Neural cell (in vitro differentiated cells): Measurements from ENCODE around the gene MGLL. TPM values are rescaled to one million over a fixed set of nuclear protein-coding genes. Genes with fewer than 3 reads are reported as not detected.

Source experiments
- H2AFZ ChIP-seq: fragments of 200-600, 300-800 bp; sonication (generic), shearing (Covaris generic); 2 replicates; pipeline ENCODE4 v1.6.0; 2014; ENCODE audit warnings: low read depth, mild to moderate bottlenecking, antibody characterized with exemption, low read length, moderate library complexity
- H3F3A ChIP-seq: fragments of 200-600 bp; shearing (Covaris generic); 2 replicates; pipeline ENCODE4 v1.6.1; 2016; ENCODE audit warnings: mild to moderate bottlenecking, moderate library complexity, mixed read lengths, antibody characterized with exemption, low read length; ENCODE audit not compliant: insufficient read depth, poor library complexity, severe bottlenecking
- H3K27ac ChIP-seq: fragments of 200-600, 300-800 bp; sonication (generic), shearing (Covaris generic); 2 replicates; pipeline ENCODE4 v1.5.1; 2014; ENCODE audit warnings: mild to moderate bottlenecking, low read length, moderate library complexity
- H3K27me3 ChIP-seq: fragments of 300-800, 200-600 bp; sonication (generic), shearing (Covaris generic); 2 replicates; pipeline ENCODE4 v1.6.0; 2014; ENCODE audit warnings: mild to moderate bottlenecking, low read depth, low read length, moderate library complexity; ENCODE audit not compliant: insufficient read depth
- H3K36me3 ChIP-seq: fragments of 300-800, 200-600 bp; sonication (generic), shearing (Covaris generic); 2 replicates; pipeline ENCODE4 v1.5.1; 2014; ENCODE audit warnings: mild to moderate bottlenecking, antibody characterized with exemption, low read length, moderate library complexity; ENCODE audit not compliant: insufficient read depth
- H3K4me2 ChIP-seq: fragments of 300-800, 200-600 bp; sonication (generic), shearing (Covaris generic); 2 replicates; pipeline ENCODE4 v1.6.0; 2014; ENCODE audit warnings: mild to moderate bottlenecking, low read length
- H3K4me3 ChIP-seq: fragments of 300-800, 200-600 bp; sonication (generic), shearing (Covaris generic); 2 replicates; pipeline ENCODE4 v1.5.1; 2014; ENCODE audit warnings: mild to moderate bottlenecking, low read length, moderate library complexity
- H3K79me2 ChIP-seq: fragments of 200-600 bp; shearing (Covaris generic); replicated peaks from 2 replicates; pipeline ENCODE4 v1.6.0; 2014; ENCODE audit warnings: mild to moderate bottlenecking, low read length, moderate library complexity; ENCODE audit not compliant: insufficient read depth
- H3K9ac ChIP-seq: fragments of 300-800, 200-600 bp; sonication (generic), shearing (Covaris generic); 2 replicates; pipeline ENCODE4 v1.6.1; 2016; ENCODE audit warnings: mild to moderate bottlenecking, low read length, mixed read lengths
- H3K9me2 ChIP-seq: fragments of 200-600 bp; shearing (Covaris generic); 2 replicates; pipeline ENCODE4 v1.6.1; 2016; ENCODE audit warnings: mild to moderate bottlenecking, low read length, mixed read lengths; ENCODE audit not compliant: insufficient read depth
- H3K9me3 ChIP-seq: fragments of 200-600, 300-800 bp; sonication (generic), shearing (Covaris generic); 2 replicates; pipeline ENCODE4 v1.6.1; 2016; ENCODE audit warnings: mild to moderate bottlenecking, mixed run types, low read length, moderate library complexity, mixed read lengths
- H4K20me1 ChIP-seq: fragments of 200-600 bp; shearing (Covaris generic); 2 replicates; pipeline ENCODE4 v1.6.1; 2016; ENCODE audit warnings: mild to moderate bottlenecking, mixed run types; ENCODE audit not compliant: insufficient read depth
- EZH2 ChIP-seq: fragments of 200-600, 300-800 bp; shearing (Covaris generic), sonication (generic); IDR thresholded peaks from 2 replicates; pipeline ENCODE4 v1.6.1; 2014; ENCODE audit warnings: antibody characterized with exemption, low read length, borderline replicate concordance, mild to moderate bottlenecking; ENCODE audit not compliant: insufficient read depth, poor library complexity, severe bottlenecking
- MXI1 ChIP-seq: fragments of 450-650 bp; conservative IDR thresholded peaks from 2 replicates; pipeline ENCODE4 v1.6.1; 2014; ENCODE audit warnings: antibody characterized with exemption, mild to moderate bottlenecking; ENCODE audit not compliant: poor library complexity, severe bottlenecking
- POLR2AphosphoS5 ChIP-seq: IDR thresholded peaks from 2 replicates; pipeline ENCODE4 v1.6.1; 2012
- RAD21 ChIP-seq: fragments of 450-650 bp; conservative IDR thresholded peaks from 2 replicates; pipeline ENCODE4 v1.6.1; 2014; ENCODE audit warnings: antibody characterized with exemption, mild to moderate bottlenecking, moderate library complexity
- REST ChIP-seq: IDR thresholded peaks from 2 replicates; pipeline ENCODE4 v1.6.1; 2012; ENCODE audit warnings: borderline replicate concordance
- SMC3 ChIP-seq: fragments of 450-650 bp; conservative IDR thresholded peaks from 2 replicates; pipeline ENCODE4 v1.6.1; 2014; ENCODE audit warnings: antibody characterized with exemption, mild to moderate bottlenecking, moderate library complexity; ENCODE audit not compliant: poor library complexity
- polyA plus RNA-seq: library from polyadenylated mRNA; depleted of rRNA; stranded (reverse); fragments of >200 nt; gene quantifications from 2 replicates; pipeline ENCODE4 v1.2.3, GENCODE V29; 2014
- TF ChIP-seq, protein P1 (sequence below): fragments of 450-650 bp; IDR thresholded peaks from 2 replicates; pipeline ENCODE4 v1.5.1; 2014; ENCODE audit warnings: antibody characterized with exemption, mild to moderate bottlenecking, moderate library complexity; ENCODE audit not compliant: poor library complexity, severe bottlenecking

Gene MGLL
- polyA plus RNA-seq, 1 donor from 2014 or later, result 2.0 TPM

DNA sequence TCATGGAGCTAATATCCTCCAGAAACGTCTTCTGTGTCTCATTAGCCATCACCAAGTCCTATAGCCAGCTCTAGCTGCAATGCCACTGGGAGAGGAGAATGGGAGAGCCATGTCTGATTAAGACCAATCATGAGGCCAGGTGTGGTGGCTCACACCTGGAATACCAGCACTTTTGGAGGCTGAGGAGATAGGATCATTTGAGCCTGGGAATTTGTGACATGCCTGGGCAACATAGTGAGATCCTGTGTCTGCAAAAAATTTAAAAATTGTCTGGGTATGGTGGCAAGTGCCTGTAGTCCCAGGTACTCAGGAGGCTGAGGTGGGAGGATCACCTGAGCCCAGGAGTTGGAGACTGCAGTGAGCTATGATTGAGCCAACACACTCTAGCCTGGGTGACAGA lies 13.1 kb downstream of the MGLL start:
- H3K9me2 ChIP-seq, result no peaks in the 10 kb centered on the region
- no peaks in the 10 kb centered on the region for H3F3A ChIP-seq
- no peaks in the 10 kb centered on the region for H3K79me2 ChIP-seq
- H4K20me1 ChIP-seq, result no peaks in the 10 kb centered on the region
- H3K27ac ChIP-seq, result no peak overlapping the region
- H2AFZ ChIP-seq, result no peak overlapping the region
- TF ChIP-seq RAD21, result no peak
- TF ChIP-seq MXI1, result no peak
- TF ChIP-seq SMC3, result no peak
- TF ChIP-seq POLR2AphosphoS5, result no peak
- TF ChIP-seq, protein P1, sequence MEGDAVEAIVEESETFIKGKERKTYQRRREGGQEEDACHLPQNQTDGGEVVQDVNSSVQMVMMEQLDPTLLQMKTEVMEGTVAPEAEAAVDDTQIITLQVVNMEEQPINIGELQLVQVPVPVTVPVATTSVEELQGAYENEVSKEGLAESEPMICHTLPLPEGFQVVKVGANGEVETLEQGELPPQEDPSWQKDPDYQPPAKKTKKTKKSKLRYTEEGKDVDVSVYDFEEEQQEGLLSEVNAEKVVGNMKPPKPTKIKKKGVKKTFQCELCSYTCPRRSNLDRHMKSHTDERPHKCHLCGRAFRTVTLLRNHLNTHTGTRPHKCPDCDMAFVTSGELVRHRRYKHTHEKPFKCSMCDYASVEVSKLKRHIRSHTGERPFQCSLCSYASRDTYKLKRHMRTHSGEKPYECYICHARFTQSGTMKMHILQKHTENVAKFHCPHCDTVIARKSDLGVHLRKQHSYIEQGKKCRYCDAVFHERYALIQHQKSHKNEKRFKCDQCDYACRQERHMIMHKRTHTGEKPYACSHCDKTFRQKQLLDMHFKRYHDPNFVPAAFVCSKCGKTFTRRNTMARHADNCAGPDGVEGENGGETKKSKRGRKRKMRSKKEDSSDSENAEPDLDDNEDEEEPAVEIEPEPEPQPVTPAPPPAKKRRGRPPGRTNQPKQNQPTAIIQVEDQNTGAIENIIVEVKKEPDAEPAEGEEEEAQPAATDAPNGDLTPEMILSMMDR, result no peak
- H3K9me3 ChIP-seq, result no peaks in the 10 kb centered on the region
- H3K36me3 ChIP-seq, result no peaks in the 10 kb centered on the region
- no peak overlapping the region for H3K4me3 ChIP-seq
- H3K4me2 ChIP-seq, result no peak overlapping the region
- H3K9ac ChIP-seq, result no peak overlapping the region
- no peaks in the 10 kb centered on the region for H3K27me3 ChIP-seq

GRCh38 chr3:127808197-127808596 lies 14.1 kb downstream of the MGLL start:
- H4K20me1 ChIP-seq, result no peaks in the 10 kb centered on the region
- no peaks in the 10 kb centered on the region for H3K9me2 ChIP-seq
- H3K79me2 ChIP-seq, result no peaks in the 10 kb centered on the region
- H3K9ac ChIP-seq, result no peak overlapping the region
- H3K36me3 ChIP-seq, result no peaks in the 10 kb centered on the region
- H3K27me3 ChIP-seq, result no peaks in the 10 kb centered on the region
- no peak overlapping the region for H2AFZ ChIP-seq
- no peaks in the 10 kb centered on the region for H3F3A ChIP-seq
- TF ChIP-seq EZH2 (no peak), POLR2AphosphoS5 (no peak), REST (no peak), RAD21 (no peak), MXI1 (no peak)
- TF ChIP-seq, protein P1, result no peak
- no peaks in the 10 kb centered on the region for H3K9me3 ChIP-seq
- no peak overlapping the region for H3K27ac ChIP-seq
- no peak overlapping the region for H3K4me2 ChIP-seq
- H3K4me3 ChIP-seq, result no peak overlapping the region
